ENCODE data around the gene NFASC.

- TF ChIP-seq CTCF (IDR thresholded peaks at IDR 0.05), result no peak
- TF ChIP-seq POLR2AphosphoS5 (IDR thresholded peaks at IDR 0.05), result no peak
Observed at GRCh38 chr1:204821476-204821875, 49.2 kb upstream of the NFASC start.

Measured in suprapubic skin (tissue), 3 donors.